ENCODE measurements around the gene CHAF1B. TPM values are rescaled to one million over a fixed set of nuclear protein-coding genes. Genes with fewer than 3 reads are reported as not detected.

CHAF1B gene
- total and polyA plus RNA-seq, 2 experiments from 2014 or later, result 1.1 to 1.9 TPM

DNA sequence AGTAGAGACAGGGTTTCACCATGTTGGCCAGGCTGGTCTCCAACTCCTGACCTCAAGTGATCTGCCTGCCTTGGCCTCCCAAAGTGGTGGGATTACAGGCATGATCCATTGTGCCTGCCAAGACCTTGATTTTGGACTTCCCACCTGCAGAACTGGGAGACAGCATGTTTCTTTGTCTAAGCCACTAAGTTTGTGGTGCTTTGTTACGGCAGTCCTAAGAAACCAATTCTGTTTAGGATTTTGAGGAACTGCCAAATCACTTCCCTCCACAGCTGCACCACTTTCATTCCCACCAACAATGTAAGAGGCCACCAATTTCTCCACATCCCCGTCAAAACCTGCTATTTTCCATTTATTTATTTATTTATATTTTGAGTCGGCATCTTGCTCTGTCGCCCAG, 46.1 kb downstream of the CHAF1B start:
- Histone ChIP-seq H3K4me3 (no peak overlapping the region), H3K9me2 (replicated peaks; ENCODE audit: insufficient read depth) (no peaks in the 10 kb centered on the region), H3K27me3 (no peaks in the 10 kb centered on the region), H3K79me2 (no peaks in the 10 kb centered on the region), H3K9me3 (ENCODE audit: low read depth) (no peaks in the 10 kb centered on the region), H3K36me3 (replicated peaks; ENCODE audit: insufficient read depth, low read depth) (no peaks in the 10 kb centered on the region), H3K4me1 (ENCODE audit: insufficient read depth) (peaks cover 14% of the 10 kb centered on the region), H3K4me2 (no peak overlapping the region), H4K20me1 (ENCODE audit: insufficient read depth, poor library complexity, severe bottlenecking) (no peaks in the 10 kb centered on the region), H3K27ac (no peak overlapping the region), H2AFZ (no peak overlapping the region)
- DNase-seq (ENCODE audit: low spot score), result no peak
- WGBS (ENCODE audit: low lambda C conversion rate, missing lambda C conversion rate), result 97% methylated on average over 4 of the region's 4 CpGs
- TF ChIP-seq EZH2 (IDR thresholded peaks at IDR 0.05; ENCODE audit: borderline replicate concordance), result no peak
- TF ChIP-seq, protein P1, sequence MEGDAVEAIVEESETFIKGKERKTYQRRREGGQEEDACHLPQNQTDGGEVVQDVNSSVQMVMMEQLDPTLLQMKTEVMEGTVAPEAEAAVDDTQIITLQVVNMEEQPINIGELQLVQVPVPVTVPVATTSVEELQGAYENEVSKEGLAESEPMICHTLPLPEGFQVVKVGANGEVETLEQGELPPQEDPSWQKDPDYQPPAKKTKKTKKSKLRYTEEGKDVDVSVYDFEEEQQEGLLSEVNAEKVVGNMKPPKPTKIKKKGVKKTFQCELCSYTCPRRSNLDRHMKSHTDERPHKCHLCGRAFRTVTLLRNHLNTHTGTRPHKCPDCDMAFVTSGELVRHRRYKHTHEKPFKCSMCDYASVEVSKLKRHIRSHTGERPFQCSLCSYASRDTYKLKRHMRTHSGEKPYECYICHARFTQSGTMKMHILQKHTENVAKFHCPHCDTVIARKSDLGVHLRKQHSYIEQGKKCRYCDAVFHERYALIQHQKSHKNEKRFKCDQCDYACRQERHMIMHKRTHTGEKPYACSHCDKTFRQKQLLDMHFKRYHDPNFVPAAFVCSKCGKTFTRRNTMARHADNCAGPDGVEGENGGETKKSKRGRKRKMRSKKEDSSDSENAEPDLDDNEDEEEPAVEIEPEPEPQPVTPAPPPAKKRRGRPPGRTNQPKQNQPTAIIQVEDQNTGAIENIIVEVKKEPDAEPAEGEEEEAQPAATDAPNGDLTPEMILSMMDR (IDR thresholded peaks at IDR 0.05; ENCODE audit: poor library complexity), result no peak
- no peak for TF ChIP-seq EZH2phosphoT487 (IDR thresholded peaks at IDR 0.05; ENCODE audit: low read depth, severe bottlenecking, unreplicated experiment)

DNA sequence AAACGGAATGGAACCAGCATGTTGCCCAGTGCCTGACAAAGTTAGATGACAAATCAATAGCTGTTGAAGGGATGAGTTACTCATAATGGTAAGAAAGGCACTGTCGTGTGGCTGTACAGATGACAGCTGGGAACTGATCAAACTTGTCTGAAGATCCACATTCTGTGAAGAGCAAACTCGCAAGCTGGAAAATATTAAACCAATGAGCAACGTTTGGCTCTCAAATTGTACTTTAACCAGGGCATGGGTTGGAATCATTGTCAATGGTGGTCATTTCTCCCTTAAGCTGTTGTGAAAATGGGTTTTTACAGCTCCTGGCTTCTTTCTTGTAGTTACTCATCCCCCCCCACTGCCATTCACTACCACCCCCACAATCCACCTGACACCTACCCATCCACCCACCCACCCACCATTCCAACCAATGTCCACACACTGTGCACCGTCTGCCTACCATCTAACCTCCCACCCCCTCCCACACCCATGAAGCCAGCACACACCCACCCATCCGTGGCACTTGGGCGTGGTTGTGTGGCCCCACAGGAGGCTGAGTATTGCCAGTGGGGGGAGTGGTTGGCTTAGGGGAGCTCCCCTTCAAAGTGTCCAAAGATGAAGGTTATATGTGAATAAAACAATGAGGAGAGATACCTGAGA, 48.0 kb downstream of the CHAF1B start:
- H2AFZ ChIP-seq, result no peak overlapping the region
- no peaks in the 10 kb centered on the region for H3K79me2 ChIP-seq
- WGBS (ENCODE audit: low lambda C conversion rate, missing lambda C conversion rate), result 74% methylated on average over 7 of the region's 7 CpGs
- no peak overlapping the region for H3K4me3 ChIP-seq
- TF ChIP-seq EZH2phosphoT487 (IDR thresholded peaks at IDR 0.05; ENCODE audit: low read depth, severe bottlenecking, unreplicated experiment), result no peak
- TF ChIP-seq, protein P1 (IDR thresholded peaks at IDR 0.05; ENCODE audit: poor library complexity), result no peak
- no peak for TF ChIP-seq EZH2 (IDR thresholded peaks at IDR 0.05; ENCODE audit: borderline replicate concordance)
- no peaks in the 10 kb centered on the region for H3K36me3 ChIP-seq (replicated peaks; ENCODE audit: insufficient read depth, low read depth)
- H3K27me3 ChIP-seq, result no peaks in the 10 kb centered on the region
- H3K4me1 ChIP-seq (ENCODE audit: insufficient read depth), result peaks cover 14% of the 10 kb centered on the region
- DNase-seq (ENCODE audit: low spot score), result no peak
- H3K27ac ChIP-seq, result no peak overlapping the region
- H3K9me2 ChIP-seq (replicated peaks; ENCODE audit: insufficient read depth), result no peaks in the 10 kb centered on the region
- H4K20me1 ChIP-seq (ENCODE audit: insufficient read depth, poor library complexity, severe bottlenecking), result no peaks in the 10 kb centered on the region
- H3K9me3 ChIP-seq (ENCODE audit: low read depth), result no peaks in the 10 kb centered on the region
- no peak overlapping the region for H3K4me2 ChIP-seq

DNA sequence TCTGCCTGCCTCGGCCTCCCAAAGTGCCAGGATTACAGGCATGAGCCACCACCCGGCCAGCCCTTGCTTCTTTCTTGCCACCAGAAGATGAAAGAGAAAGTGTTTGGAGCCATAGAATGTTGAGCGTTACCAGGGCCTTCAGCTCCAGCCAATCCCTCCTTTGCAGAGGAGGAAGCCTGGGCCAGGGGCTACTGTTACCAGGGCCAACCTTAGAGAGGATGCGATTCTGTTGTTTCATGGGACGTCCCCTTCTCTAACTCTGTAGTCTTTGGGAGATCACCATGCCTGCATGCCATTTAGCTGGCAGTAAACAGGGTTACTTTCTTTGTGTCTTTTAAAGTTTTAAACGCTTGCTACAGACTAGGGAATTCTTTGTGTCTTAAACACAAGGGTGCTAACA, 49.0 kb downstream of the CHAF1B start:
- peaks cover 14% of the 10 kb centered on the region for H3K4me1 ChIP-seq (ENCODE audit: insufficient read depth)
- no peak overlapping the region for H2AFZ ChIP-seq
- no peak overlapping the region for H3K4me3 ChIP-seq
- no peaks in the 10 kb centered on the region for H3K79me2 ChIP-seq
- 87% methylated on average over 6 of the region's 6 CpGs for WGBS (ENCODE audit: low lambda C conversion rate, missing lambda C conversion rate)
- H3K9me3 ChIP-seq (ENCODE audit: low read depth), result no peaks in the 10 kb centered on the region
- TF ChIP-seq EZH2phosphoT487 (IDR thresholded peaks at IDR 0.05; ENCODE audit: low read depth, severe bottlenecking, unreplicated experiment), result no peak
- no peak for TF ChIP-seq EZH2 (IDR thresholded peaks at IDR 0.05; ENCODE audit: borderline replicate concordance)
- TF ChIP-seq, protein P1 (IDR thresholded peaks at IDR 0.05; ENCODE audit: poor library complexity), result no peak
- H3K9me2 ChIP-seq (replicated peaks; ENCODE audit: insufficient read depth), result no peaks in the 10 kb centered on the region
- H3K4me2 ChIP-seq, result no peak overlapping the region
- no peaks in the 10 kb centered on the region for H4K20me1 ChIP-seq (ENCODE audit: insufficient read depth, poor library complexity, severe bottlenecking)
- H3K36me3 ChIP-seq (replicated peaks; ENCODE audit: insufficient read depth, low read depth), result no peaks in the 10 kb centered on the region
- no peak overlapping the region for H3K27ac ChIP-seq
- no peak for DNase-seq (ENCODE audit: low spot score)
- H3K27me3 ChIP-seq, result no peaks in the 10 kb centered on the region
